Fibroblast of lung (primary cell): Measurements from ENCODE around the gene GAS7.

Source experiments
- CTCF ChIP-seq, 2 donors: IDR thresholded peaks in 1 of 2; conservative IDR thresholded peaks in 1 of 2; 1 replicate in 1 of 2; 2 replicates in 1 of 2; pipeline ENCODE4 v1.5.1; 2011 to 2012; ENCODE audit warnings: low read length in 2 of 2, control low read depth in 1 of 2, inconsistent platforms in 1 of 2, low read depth in 1 of 2, mild to moderate bottlenecking in 1 of 2
- EZH2 ChIP-seq: IDR thresholded peaks from 2 replicates; pipeline ENCODE4 v1.5.1; 2012; ENCODE audit warnings: low read length, control low read depth, mild to moderate bottlenecking; ENCODE audit errors: missing control alignments

GRCh38 chr17:10192461-10192860 is 5.9 kb downstream of the GAS7 start:
- TF ChIP-seq CTCF (conservative IDR thresholded peaks at IDR 0.05 in 1 of 2, IDR thresholded peaks at IDR 0.05 in 1 of 2; ENCODE audit: low read depth in 1 of 2, low read length in 2 of 2) (no peak), EZH2 (no peak)
